Small intestine (tissue), 4 donors: ENCODE data around the gene ZDHHC4. TPM values are rescaled to one million over a fixed set of nuclear protein-coding genes. Genes with fewer than 3 reads are reported as not detected.

Source experiments
- polyA plus RNA-seq, 4 donors: library from polyadenylated mRNA; stranded (reverse) in 3 of 4; unstranded in 1 of 4; fragments of 200-250 nt in 3 of 4; fragments of 120-200 nt in 1 of 4; gene quantifications; one replicate each; pipeline versions ENCODE4 v1.2.1 to v1.2.3, GENCODE V29; 2013
- donor health status: healthy with polysubstance abuse.
- donor health status: Bipolar disorder and iron deficiency.
- donor health status: healthy.

ZDHHC4 gene
- polyA plus RNA-seq, 4 donors: 34.0 to 67.2 (median 40.0) TPM

Other genes starting within 250 kb of the ZDHHC4 start
- 10 to 100 TPM in 1 of 4 donors, 1 to 10 TPM in 3; 4.9 to 10.3 (median 7.1) TPM for gene FAM220A, start 228.5 kb upstream of the ZDHHC4 start, polyA plus RNA-seq
- gene RAC1, start 202.9 kb upstream of the ZDHHC4 start, polyA plus RNA-seq: 100 to 1,000 TPM; 188 to 429 (median 287) TPM
- gene DAGLB, start 129.5 kb upstream of the ZDHHC4 start, polyA plus RNA-seq: 10 to 100 TPM in 3 of 4 donors, 1 to 10 TPM in 1; 8.8 to 22.4 (median 19.1) TPM
- gene KDELR2, start 93.3 kb upstream of the ZDHHC4 start, polyA plus RNA-seq: 100 to 1,000 TPM in 2 of 4 donors, 10 to 100 TPM in 2; 85.9 to 298 (median 136) TPM
- under 1 TPM in 3 of 4 donors, not detected in 1; 0.22 to 0.90 (median 0.34) TPM for gene GRID2IP, start 26.0 kb upstream of the ZDHHC4 start, polyA plus RNA-seq
- 10 to 100 TPM; 15.0 to 28.7 (median 16.4) TPM for gene INTS15, start 12.6 kb downstream of the ZDHHC4 start, polyA plus RNA-seq
- 1 to 10 TPM in 2 of 4 donors, under 1 TPM in 1, not detected in 1; 0.81 to 3.5 (median 1.5) TPM for gene ZNF853, start 38.2 kb downstream of the ZDHHC4 start, polyA plus RNA-seq
- 10 to 100 TPM; 11.6 to 31.4 (median 14.0) TPM for gene ZNF316, start 59.9 kb downstream of the ZDHHC4 start, polyA plus RNA-seq
- 10 to 100 TPM in 1 of 4 donors, 1 to 10 TPM in 3; 4.5 to 34.5 (median 7.2) TPM for gene ZNF12, start 129.5 kb downstream of the ZDHHC4 start, polyA plus RNA-seq
- gene RSPH10B2, start 176.6 kb downstream of the ZDHHC4 start, polyA plus RNA-seq: 1 to 10 TPM in 1 of 4 donors, under 1 TPM in 2, not detected in 1; 0.06 to 1.4 (median 0.07) TPM
- 10 to 100 TPM; 20.5 to 50.8 (median 32.3) TPM for gene CCZ1B, start 248.8 kb downstream of the ZDHHC4 start, polyA plus RNA-seq